HuH-7 (cell line): ENCODE measurements around the gene NUDT4.
"Not testable (repeated sequence)": the region's sequence is repeated elsewhere in the genome, so short reads cannot be mapped to it uniquely, and the experiment has no call there.

Experiments
- DNase-seq: peaks from one replicate; pipeline ENCODE4 v3.0.0; 2011; ENCODE audit warnings: low spot score

Gene NUDT4

DNA sequence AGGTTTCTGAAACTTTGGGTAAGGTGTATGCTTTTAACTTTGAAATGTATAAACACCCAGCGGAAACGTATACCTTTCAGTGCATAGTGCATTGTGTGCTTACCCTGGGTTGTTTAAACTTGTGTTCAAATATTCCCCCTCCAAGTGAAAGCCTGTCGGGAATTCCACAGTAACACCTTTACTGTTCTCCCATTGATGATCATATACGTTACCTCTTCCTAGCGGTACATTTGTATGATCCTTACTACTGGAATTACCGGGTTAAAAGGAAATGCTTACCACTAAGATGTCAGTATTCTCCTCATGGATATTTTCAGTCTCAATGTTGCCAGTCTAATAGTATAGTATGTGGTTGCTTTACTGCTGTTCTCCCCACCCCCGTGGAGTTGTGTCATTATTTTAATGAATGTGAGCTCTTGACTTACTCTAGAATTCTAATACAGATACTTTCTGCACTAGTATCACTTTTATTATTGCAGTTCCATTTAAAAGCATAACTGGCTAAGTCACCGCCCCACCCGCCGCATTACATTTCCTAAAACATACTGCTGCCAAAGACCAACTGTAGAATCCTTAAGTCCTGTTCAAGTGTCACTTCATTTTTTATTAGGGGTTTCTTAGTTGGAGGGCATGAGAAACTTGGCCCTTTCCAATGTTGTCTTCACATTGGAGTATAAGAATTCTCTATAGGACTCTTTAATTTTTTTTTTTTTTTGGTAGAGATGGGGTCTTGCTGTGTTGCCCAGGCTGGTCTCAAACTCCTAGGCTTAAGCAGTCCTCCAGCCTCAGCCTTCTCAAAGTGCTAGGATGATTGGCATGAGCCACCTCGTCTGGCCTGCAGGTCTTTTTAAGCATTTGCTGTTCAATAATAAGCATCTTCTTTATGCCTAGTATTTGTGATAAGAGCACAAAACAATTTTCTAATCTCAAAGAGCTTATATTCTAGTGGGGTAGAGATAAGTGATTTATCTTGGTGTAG lies 24.9 kb downstream of the NUDT4 start:
- no peak for DNase-seq

DNA sequence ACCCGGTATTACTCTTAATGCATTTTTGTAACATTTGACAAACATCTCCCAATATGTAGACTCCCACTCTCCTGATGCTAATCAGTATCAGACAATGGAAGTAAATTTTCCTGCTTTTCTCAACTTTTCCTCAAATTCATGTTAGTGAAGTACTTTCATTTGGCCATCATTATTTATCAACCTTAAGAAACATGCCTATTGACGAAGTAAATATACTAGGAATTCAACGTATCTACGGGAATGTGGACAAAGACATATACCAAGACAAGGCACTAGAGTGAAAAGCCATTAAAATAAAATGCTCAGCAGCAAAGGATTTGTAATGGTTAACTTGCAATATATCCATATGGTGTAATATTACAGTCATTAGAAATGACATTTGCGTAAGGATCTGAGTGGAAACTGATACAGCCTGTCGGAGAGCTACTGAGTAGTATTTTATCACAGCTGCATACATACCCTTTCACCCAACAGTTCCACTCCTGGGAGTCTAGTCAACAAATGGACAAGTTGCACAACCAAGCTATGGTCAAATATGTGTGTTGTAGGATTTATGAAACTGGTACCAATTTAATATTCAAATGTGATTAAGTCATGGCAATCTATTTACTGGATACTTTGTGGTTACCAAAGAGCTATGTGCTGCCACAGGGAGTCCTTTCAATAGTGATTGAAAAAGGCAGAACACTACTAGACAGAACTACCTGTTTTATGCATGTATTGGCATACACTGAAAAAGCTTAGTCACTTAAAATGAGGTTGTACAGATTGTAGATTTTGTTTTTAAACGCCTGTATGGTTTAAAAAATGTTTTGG lies 26.5 kb downstream of the NUDT4 start:
- no peak for DNase-seq

DNA sequence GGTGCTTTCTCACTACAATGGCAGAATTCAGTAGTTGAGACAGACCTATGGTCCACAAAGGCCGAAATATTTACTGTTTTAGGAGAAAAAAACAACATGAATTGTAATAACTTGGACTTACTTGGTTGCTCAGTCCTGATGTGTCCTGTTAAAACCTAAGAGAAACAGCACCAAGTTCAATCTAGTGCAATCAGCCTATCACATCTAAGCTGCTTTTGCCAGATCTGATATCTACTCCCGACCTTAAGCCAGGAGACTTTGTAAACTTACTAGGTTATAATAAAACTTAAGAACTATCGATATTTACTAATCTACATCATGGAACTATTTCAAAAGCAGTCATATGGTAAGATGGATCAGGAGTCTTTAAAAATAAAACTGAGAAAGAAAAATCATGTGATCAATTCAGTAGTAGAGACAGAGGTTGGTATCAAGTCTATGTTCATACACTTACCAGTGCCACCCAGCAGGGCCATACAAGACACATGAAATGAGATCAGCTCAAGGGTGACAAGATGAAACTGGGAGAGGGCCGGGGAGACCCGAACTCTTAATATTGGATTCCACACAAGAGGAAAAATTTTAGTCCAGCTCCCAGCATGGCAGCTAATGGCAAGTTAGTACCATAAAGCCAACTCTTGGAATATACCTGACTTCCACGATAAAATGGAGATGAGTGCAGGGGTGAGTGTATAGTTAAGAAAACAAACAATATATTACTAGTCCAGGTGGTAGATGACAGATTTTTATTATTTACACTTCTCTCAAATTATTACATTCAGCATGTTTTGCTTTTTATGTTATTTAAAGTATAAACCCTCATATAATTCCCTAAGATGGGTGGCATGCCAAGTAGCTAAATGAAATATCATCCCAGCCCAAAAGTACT lies 27.5 kb downstream of the NUDT4 start:
- DNase-seq = no peak

DNA sequence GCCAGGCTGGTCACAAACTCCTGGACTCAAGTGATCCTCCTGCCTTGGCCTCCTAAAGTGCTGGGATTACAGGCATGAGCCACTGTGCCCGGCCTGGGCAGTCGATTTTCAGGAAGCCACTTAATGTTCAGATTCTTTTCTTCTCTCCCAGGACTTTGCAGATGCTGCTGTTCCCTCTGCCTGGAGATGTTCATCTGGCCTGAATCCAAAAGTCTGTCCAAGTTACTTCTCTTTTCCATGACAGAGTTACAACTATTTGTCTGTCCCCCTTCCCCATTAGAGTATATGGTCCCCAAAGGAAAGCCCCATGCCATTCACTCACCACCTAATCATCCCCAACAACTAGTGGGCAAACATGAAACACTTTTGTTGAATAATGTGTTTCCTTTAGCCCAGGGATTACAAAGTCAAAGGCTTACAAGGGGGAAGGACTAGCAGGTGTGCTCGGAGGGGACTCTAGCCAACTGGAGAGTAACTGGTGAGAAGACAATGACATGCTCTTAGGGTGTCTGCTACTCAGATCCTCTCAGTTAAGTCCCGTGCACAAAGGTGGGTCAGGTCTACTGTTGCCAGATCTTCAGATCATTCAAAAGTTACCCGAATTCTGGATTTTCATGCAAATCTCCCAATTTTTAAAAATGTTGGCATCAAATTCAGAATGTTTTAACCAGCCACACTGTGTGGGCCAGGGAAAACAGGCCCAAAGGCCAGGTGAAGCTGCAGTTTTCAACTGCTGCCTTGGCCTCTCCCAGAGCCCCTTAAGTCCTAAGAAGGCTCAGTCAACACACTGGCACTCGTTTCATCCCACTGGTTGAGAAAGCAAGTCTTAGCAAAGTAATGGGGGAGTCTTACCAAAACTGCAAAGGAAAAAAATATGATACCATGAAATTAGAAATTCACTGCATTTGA lies 29.6 kb downstream of the NUDT4 start:
- DNase-seq = no peak

DNA sequence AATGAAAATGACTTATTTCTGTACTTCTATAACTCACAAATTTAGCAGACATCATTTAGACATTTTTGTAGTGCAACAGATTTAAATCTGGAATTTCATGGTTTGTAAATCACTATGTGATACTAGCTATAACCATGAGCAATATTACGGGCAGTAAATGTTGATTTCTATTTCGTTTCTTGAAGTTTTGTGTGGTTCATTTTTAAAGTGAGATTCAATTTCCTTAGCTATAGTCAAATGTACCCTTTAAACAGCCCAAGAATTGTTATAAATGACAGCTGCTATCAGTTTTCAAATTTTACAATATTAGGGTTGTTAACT lies 30.2 kb downstream of the NUDT4 start:
- DNase-seq = no peak

DNA sequence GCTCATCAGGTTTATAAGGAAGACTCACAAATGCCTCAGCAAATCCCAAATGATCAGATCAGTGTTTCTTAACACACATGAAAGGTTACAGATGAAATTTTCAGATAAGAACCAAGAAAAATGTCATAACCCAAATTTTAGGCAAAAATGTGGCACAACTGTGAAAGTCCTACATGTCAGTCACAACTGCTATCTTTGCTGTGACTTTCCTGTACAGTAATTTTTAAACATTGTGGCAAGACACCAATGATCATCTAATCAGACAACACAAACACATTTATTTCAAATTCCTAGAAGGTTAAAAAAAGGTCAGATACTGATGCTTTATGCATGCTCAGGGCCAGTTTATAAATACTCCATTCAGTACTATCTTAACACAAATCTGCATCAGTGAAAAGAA lies 31.1 kb downstream of the NUDT4 start:
- DNase-seq = no peak

DNA sequence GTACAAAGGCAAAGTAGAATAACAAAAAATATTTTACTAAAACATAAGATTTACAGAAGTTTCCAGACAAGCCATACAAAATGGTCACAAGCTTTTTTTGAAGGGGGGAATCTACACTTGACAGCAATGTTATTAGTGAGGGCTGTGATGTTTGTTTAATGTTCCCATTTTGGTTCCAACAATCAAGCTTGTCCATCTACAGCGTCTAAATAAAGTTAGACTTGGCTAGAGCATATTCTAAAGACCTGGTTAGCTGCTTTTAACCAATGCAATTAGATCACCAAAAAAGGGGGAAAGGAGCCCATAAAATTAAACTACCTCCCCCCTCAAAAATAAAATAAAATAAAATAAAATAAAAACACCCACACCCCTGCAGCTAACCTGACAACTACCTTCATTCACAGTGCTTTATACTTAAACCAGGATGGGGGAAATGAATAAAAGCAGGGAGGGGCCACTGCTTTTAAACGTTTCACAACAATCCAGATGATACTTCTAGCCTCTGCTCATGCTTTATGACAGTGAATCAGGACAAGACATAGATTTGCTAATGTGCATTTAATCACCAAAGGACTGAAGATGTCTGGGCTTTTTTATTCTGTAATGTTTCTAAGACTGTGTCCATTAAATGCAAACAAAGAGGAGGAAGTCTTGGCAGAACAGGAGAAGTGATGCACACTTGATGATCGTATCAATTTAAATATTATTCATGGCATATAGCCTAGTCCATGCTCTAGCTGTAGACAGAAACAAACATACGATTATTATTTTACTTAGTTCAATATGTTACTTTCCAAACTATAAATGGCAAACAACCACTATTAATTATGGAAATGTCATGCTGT lies 31.8 kb downstream of the NUDT4 start:
- DNase-seq = not testable (repeated sequence)

DNA sequence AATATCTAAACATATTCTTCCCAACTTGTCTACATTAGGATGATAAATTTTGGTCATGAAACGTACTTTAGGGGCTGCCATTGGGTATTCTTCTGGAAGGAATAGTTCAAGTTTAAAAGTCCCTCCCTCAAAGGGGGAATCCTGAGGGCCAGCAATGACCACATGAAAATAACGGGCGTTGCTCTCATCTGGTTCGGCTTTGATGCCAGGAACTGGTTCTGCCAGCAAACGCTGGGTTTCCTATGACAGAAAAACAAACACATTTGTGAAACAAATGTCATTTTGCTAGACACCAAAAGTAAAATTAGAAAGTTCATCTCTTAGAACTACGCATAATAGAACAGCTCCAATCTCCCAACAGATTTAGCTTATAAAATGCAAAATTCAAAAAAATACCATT lies 33.3 kb downstream of the NUDT4 start:
- DNase-seq = not testable (repeated sequence)

DNA sequence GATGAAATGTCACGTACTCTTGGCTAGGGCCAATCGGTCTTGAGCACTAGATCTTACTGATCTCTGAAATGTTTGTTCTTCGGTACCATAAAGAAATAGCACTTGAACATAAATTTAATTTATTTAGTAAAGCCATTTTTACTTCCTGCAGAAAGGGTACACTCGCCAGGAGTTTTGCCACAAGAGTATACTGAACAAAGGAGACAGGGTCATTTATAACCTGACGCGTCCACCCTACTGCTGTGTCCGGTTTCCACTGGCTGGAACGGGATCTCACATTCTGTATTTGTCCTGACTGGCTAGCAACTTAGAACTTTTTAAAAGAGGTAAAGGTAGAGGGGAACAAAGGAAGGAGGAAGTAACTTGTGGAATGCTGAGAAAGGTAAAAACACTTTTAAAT lies 34.7 kb downstream of the NUDT4 start:
- not testable (repeated sequence) for DNase-seq

DNA sequence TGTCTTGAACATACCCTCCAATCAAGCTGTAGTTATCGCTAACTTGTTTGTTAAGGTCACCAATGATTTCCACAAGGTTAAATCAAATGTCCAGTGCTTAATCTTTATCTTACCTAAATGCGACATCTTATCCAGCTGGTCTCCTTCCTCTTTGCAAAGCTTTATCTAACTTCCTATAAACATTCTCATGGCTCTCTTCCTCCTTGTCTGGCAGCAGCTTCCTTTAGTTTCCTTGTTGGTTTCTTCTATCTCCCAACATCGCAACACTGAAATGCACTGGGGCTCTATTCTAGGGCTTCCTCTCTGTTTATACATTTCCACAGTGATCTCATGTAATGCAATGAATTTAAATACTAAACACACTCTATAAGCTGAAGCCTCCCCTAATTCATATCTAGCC lies 35.3 kb downstream of the NUDT4 start:
- DNase-seq = no peak

DNA sequence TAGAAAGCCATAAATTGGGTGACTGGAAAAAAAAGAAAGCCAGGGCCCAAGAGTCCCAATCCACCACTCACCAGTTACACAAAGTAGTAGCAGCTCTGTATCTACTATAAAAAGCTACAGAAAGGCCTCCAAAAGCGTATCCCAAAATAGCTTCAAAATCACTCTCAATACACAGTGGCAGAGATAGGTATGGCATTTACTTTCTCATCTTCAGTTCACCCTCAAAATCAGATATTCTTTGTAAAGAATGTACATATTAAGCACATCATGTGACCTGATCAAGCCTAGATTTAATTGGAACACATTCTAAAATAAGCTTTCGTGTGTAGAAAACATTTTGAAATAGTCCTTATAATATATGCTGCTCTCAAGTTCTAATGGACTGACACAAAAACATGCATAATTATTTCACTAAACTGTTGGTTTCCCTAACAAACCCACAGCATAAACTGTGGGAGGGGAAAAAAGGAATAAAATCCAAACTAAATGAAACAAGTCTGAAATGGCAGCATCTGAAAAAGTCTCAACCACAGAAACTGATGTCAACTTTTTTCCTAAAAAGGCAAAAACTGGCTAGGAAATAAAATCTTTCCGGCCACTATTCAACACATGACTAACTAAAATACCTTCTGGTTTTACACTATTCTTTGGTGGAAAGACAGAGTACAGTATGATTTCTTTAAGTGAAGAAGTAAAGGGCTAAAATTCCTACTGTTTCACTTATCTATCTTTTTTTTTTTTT lies 38.2 kb downstream of the NUDT4 start:
- no peak for DNase-seq

DNA sequence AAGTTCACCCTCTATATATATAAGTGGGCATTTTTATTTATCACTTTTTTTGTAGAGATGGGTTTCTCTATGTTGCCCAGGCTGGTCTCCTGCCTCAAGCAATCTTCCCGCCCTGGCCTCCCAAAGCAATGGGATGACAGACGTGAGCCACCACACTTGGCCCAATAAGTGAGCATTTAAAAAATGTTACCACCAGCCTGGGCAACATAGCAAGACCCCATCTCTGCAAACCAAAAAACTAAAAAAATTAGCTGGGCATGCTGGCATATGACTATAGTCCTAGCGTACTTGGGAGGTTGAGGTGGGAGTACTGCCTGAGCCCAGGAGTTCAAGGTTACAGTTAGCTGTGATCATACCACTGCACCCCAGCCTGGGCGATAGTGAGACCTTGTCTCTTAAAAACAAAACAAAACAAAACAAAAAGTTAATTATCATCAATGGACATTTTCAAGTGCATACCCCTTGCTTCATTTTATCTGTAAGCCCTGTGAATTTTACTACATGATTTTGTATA lies 40.3 kb downstream of the NUDT4 start:
- DNase-seq = no peak

DNA sequence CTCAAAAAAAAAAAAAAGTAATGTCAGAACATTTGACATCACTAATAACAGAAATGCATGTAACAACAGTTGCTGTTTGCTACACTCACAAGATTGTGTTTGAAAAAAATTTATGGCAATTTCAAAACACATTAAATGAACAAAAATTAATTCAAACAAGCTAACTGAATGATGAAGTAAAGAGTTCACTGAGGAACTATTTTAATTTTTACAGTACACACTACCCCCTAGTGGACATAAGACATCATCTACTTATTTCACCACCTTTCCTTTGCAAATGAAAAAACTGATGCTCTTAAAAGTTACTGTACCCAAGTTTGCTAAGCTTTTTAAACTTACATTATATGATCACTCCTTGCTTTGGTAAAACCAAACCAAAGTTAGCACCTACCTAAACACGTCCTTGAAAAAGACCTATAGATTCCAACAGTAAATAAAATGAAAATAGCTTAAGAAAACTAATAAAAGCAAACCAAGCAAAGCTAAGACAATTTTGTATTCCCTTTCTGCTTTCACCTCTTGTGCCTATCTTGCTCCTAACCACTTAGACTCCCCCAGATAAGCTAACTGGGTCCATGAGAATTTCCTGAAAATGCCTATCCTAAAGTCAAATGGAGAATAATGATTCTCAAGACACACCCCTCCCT lies 41.8 kb downstream of the NUDT4 start:
- no peak for DNase-seq

DNA sequence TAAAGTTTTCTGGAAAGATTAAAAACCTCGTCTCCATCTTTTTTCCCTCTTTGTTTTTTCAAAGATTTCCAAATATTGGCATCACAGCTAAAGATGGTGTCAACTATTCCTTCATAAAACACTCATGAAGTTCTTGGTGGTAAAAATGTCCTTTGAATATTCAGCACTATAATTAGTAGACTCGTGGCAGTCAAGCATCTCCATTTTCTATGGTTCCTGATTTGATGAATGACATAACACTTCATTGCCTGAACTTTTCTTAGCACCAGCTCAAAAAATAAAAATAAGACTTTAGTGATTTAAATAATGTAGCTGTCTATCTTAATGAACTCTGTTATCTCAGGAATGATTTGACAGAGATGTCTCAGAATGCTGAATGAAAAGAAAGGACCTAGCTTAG lies 44.3 kb downstream of the NUDT4 start:
- no peak for DNase-seq

DNA sequence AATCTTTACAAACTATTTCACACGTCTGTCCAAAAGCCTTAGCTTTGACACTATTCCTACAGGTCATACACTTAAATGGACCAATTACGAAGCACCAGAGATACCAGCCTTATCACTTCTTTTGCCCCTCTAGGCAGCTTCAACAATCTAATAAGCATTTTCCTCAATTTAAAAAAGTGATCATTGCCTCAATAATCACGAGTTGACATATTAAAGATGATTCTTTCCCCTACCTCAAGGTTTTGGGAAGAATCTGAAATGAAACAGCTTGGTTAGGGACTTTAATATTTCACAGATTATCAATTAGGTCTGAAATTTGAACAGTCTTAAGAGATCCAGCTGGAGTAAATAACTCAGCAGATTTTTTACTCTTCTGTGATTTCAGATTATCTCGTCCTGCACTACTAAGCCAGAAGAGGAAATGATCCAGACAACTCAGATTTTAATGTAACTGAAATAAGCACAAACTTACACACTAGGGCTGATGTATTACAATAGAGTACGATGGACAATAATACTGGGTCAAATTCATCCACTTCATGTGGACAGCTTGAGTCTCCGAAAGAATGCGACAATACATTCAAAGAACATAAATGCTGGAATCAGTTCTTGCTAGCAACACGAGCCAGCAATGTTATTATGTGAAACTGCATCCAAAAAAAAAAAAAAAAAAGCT lies 48.1 kb downstream of the NUDT4 start:
- no peak for DNase-seq

DNA sequence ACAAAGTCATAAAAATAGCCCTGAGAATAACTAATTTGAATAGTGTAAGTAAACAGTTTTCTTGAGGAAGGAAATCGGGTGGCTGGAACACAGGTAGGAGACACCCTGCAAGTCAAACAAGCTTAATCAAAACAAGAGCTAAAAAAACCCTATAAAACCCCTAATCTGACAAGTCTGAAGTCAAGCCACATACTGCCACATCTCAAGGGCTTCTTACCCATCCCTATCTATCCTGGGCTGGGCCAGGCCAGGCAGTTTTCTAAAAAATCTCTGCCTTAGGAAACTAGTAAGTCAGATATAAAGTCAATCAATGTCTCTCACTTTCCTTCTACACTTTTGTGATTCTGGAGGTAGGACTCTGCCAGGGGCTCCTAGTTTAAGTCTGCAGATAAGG lies 48.7 kb downstream of the NUDT4 start:
- DNase-seq = no peak

DNA sequence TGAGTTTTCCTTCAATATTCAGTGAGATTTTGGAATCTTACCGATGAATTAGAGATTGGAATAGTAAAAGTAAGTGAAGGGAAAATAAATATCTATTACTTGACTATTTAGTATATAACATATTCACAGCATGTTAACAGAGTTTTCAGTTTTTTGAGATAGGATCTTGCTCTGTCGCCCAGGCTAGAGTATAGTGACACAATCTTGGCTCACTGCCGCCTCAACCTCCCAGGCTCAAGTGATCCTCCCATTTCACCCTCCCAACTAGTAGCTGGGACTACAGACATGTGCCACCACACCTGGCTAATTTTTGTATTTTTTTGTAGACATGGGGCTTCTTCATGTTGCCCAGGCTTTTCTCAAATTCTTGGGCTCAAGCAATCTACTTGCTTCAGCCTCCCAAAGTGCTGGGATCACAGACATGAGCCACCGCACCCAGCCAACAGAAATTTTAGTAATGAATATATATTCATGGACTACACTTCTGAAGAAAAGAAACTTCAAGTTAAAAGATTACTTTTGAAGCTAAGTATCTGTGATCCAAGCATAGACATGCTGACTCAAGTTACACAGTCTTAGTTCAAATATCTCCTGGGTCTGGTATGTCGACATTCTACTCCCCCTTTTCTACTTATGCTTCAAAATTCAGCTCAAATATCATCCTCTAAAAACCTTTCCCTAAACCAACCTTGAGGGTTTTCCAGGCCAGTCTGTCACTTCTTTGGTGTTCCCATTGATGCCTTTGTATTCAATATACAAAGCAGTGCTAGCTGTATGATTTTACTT lies 50.2 kb downstream of the NUDT4 start:
- DNase-seq = no peak
